Measurements from ENCODE around the gene POLR2F.

The POLR2F gene

DNA sequence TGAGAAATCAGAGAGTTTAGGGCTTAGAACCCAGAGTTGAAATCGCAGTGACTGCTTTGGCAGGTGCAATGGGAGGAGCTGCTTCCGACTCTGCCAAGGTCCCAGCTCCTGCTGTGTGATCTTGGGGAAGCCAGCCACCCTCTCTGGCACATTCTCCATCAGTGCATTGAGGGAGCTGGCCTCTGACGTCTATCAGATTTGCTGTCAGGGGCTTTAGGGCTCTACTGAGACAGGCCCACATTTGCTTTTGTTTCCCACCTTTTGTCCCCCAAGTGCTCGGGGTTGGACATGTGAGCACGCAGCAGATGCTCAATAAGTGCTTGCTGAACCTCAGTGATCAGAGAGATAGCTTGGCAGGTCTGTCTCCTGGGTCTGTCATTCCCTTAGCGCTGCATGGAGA lies 41.5 kb downstream of the POLR2F start:
- TF ChIP-seq, protein P1, sequence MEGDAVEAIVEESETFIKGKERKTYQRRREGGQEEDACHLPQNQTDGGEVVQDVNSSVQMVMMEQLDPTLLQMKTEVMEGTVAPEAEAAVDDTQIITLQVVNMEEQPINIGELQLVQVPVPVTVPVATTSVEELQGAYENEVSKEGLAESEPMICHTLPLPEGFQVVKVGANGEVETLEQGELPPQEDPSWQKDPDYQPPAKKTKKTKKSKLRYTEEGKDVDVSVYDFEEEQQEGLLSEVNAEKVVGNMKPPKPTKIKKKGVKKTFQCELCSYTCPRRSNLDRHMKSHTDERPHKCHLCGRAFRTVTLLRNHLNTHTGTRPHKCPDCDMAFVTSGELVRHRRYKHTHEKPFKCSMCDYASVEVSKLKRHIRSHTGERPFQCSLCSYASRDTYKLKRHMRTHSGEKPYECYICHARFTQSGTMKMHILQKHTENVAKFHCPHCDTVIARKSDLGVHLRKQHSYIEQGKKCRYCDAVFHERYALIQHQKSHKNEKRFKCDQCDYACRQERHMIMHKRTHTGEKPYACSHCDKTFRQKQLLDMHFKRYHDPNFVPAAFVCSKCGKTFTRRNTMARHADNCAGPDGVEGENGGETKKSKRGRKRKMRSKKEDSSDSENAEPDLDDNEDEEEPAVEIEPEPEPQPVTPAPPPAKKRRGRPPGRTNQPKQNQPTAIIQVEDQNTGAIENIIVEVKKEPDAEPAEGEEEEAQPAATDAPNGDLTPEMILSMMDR (IDR thresholded peaks at IDR 0.05), result no peak
- TF ChIP-seq ZFX (IDR thresholded peaks at IDR 0.05; ENCODE audit: borderline replicate concordance), result no peak
- no peak overlapping the region for H3K27ac ChIP-seq

DNA sequence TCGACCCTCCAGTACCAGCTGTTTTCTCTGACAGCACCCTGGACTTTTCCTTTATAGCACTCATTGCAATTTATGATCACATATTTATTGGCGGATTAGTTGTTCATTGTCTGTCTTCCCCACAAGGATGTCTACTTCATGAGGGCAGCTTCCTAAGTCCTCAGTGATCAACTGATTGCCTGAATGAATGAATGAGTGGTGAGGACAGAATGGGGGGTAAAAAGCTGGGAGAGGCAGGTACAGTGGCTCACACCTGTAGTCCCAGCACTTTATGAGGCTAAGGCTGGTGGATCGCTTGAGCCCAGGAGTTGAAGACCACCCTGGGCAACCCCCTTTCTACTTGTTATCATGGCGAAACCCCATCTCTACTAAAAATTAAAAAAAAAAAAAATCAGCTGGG lies 42.0 kb downstream of the POLR2F start:
- no peak overlapping the region for H3K27ac ChIP-seq
- TF ChIP-seq, protein P1 (IDR thresholded peaks at IDR 0.05), result no peak
- no peak for TF ChIP-seq ZFX (IDR thresholded peaks at IDR 0.05; ENCODE audit: borderline replicate concordance)

DNA sequence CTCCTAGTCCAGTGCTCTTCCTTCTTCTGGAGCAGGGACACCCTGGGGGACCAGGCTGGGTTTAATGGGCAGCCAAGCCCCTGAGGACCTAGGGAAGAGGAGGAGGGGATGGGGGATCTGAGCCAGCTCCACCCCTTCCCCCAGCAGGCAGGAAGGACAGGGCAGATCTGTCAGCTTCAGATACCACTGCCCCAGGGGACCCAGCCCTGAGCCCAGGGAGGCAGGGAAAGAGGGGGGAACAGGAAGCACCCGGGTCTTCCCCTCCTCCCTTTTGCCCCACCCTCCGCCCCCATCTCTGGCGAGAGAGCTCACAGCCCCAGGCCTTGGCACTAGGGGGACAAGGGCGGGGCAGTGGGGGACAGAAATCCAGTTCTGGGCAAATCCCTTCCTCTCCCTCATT lies 42.6 kb downstream of the POLR2F start:
- H3K27ac ChIP-seq, result no peak overlapping the region
- TF ChIP-seq, protein P1 (IDR thresholded peaks at IDR 0.05), result no peak
- TF ChIP-seq ZFX (IDR thresholded peaks at IDR 0.05; ENCODE audit: borderline replicate concordance), result no peak

DNA sequence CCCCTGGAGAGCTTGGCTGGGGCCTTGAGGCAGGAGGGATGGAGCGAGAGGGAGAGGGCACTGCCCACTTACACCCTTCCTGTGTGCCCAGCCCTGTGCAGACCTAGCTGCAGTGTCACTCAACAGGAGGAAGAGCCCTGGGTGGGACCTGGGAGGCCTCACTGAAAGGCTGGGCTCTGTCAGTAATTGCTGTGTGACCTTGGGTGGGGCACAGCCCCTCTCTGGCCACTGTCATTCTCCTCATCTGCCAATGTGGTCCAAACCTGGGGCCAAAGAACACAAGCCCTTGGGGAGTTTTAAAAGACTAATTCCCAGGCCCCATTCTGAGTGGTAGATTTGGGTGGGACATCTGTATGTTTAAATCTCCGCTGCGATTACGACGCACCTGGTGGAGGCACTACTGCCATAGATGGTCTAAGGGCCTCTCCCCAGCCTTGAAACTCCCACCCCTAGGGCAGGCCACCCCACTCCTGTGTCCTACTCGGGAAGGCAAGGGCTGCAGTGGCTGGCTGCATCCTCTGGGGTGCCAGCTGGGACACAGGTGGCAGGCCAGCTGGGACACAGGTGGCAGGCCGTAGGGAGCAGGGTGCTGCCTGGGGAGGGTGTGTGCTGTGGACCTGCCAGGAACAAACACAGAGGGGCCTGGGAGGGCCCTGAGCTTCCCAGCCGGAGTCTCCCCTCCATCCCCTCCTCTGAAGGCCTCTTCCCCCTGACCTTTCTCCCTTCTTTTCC lies 43.2 kb downstream of the POLR2F start:
- no peak overlapping the region for H3K27ac ChIP-seq
- TF ChIP-seq ZFX (IDR thresholded peaks at IDR 0.05; ENCODE audit: borderline replicate concordance), result no peak
- TF ChIP-seq, protein P1 (IDR thresholded peaks at IDR 0.05), result no peak

DNA sequence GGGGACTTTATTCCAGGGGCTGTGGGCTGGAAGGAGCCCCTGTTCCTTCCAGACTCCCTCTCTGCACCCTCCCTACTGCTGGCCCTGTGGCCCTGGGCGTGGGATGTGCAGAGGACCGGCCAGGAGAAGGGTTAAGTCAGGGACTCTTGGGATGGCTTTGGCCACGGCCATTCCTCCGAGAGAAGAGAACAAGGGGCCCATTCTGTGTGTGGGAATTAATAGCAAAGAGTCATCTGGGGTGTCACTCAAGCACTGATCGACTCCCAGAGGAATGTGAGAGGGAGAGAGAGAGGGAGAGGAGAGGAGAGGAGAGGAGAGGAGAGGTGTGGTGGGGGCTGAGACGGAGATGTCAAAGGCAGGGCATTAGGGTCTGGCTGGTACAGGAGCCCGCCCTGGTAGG lies 45.0 kb downstream of the POLR2F start:
- no peak overlapping the region for H3K27ac ChIP-seq
- TF ChIP-seq, protein P1 (IDR thresholded peaks at IDR 0.05), result no peak
- no peak for TF ChIP-seq ZFX (IDR thresholded peaks at IDR 0.05; ENCODE audit: borderline replicate concordance)

DNA sequence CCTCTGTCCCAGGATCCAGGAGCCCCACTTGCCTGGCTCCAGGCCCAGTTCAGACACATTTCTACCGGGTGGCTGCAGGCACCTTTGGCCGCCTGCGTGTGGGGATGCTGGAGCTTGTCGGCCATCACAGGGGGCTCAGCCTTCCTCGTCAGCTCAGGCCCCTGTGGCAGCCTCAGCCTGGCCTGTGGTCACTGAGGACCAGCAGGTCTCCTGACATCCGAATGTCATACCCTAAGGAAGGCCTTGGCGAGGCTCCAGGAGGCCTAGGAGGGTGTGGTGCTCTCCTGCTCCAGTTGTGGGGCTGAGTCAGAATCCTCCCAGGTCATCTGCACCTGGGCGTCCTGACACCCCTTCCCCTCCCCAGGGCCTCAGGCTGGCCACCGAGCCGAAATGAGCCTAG lies 45.7 kb downstream of the POLR2F start:
- no peak for TF ChIP-seq ZFX (IDR thresholded peaks at IDR 0.05; ENCODE audit: borderline replicate concordance)
- TF ChIP-seq, protein P1 (IDR thresholded peaks at IDR 0.05), result no peak
- no peak overlapping the region for H3K27ac ChIP-seq

DNA sequence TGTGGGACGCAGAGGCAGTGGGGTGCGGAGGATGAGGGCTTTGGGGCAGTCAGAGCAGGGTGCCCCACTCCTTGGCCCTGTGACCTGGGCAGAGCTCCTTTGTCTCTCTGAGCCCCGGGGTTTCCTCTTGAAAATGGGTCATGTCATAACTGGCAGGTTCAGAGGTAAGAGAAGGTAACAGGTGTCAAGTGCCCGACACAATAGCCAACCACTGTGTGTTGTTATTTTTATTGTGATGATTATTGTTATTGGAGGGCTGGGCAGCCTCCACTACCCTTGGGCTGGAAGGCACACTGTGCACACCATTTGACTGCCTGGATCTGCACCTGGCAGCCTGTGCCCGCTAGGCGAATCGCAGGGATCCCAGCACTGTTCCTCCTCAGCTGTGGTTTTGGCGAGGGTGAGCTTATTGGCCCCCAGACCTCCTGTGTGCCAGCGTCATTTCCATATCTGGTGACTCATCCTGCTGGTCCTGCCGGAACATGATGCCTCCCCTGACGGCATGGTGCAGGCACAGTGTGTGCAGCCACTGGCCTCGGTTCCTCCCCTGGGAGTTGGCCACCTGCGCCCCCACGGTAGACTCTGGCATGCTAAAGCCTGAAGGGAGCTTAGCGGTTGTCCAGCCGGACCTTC lies 46.3 kb downstream of the POLR2F start:
- TF ChIP-seq, protein P1 (IDR thresholded peaks at IDR 0.05), result no peak
- TF ChIP-seq ZFX (IDR thresholded peaks at IDR 0.05; ENCODE audit: borderline replicate concordance), result no peak
- no peak overlapping the region for H3K27ac ChIP-seq

All from 22Rv1 (cell line).